Measurements from ENCODE around the gene BBS2.
A peak's percentile ranks its signal among the peaks of the same experiment; 100 is the strongest.

Gene BBS2

GRCh38 chr16:56475201-56475600 lies 44.6 kb downstream of the BBS2 start:
- no peak for DNase-seq

DNA sequence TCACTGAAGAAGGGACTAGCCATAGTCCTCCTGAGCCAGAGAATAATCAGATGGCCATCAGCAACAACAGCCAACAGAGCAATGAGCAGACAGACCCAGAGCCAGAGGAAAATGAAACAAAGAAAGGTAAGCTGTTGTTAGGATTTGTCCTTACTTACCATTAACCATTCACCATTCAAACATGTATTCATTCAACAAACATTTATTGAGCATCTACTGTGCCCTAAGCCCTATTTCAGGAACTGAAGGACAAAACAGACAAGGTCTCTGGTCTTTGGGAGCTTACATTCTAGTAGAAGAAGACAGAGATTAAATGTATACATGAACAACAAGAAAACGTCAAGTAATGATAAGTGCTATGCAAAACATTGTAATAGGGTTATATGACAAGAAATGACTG lies 49.2 kb downstream of the BBS2 start:
- DNase-seq: no peak

- no peak for DNase-seq
These were observed 49.6 kb downstream of the BBS2 start for GRCh38 chr16:56470232-56470631.

DNA sequence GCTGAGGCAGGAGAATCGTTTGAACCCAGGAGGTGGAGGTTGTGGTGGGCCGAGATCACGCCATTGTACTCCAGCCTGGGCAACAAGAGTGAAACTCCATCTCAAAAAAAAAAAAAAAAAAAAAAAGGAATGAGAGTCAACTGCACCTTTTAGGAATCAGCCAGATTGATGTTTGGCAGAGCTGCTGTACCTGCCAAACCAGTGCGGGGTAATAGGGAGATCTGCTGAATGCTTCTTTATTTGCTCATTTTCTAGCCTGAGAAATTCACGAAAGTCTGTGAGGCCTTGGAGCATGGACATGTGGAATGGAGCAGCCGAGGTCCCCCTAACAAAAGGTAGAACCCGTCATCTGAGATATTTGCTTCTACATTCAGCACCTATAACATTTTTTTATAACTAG lies 50.1 kb downstream of the BBS2 start:
- no peak for DNase-seq

- no peak for DNase-seq
These were observed 51.0 kb downstream of the BBS2 start for GRCh38 chr16:56468800-56469199.

DNA sequence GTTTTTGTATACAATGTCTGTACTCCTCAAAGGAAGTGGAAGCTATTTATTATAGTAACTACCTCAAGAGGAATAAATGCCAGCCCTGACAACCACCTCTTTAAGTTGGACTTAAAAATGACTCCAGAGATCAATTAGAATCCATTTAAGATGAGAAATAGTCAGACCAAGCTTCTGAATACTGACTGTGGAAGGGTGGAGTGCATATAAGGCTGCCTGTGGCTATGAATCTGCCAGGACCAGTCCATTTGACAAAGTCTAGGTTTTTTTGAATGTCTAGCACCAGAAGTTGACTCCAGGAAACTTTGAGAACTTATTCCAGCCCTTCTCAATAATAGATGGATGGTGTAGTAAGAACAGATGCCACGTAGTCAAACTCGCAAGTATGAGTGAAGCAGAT lies 53.5 kb downstream of the BBS2 start:
- no peak for DNase-seq

DNA sequence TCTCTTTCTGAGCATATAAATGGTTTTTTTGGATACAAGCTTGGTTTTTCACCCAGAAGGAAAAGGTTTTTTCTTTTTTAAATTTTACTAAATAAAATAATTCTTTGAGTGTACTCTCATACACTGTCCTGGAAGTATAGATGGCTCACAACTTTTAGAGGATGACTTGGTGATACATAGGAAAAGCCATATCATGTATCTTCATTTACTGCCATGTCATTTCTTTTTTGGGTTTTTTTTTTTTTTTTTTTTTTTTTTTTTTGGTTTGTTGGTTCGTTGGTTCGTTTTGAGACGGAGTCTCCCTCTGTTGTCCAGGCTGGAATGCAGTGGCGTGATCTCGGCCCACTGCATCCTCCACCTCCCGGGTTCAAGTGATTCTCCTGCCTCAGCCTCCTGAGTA lies 56.7 kb downstream of the BBS2 start:
- DNase-seq: no peak

DNA sequence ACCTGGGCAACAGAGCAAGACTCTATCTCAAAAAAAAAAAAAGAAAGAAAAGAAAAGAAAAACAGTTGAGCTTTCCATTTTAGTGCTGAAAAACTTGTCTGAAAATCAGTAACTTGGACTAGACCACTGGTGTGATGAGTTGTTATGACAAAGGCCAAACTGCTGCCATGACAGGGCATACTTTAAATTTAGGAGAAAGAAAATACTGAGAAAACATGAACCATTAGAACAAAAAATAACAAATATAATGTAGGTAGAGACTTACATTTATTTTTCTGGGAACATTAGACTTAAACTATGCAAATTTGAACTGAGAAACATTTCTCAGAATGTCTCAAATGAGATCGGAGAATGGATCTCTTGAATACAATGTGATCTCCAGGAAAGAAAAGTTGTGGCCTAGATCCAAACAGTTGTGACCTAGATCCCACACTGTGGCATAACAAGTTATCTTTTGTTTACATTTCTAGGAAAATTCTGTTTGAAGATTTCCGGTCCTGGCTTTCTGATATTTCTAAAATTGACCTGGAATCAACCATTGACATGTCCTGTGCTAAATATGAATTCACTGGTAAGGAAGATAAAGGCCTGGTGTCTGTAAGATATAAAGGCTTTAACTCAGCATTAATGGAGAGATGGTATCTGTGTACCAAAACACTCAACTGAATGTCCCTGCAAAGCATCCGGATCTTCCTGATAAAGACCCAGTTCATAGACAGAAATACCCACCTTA lies 57.6 kb downstream of the BBS2 start:
- DNase-seq: no peak

DNA sequence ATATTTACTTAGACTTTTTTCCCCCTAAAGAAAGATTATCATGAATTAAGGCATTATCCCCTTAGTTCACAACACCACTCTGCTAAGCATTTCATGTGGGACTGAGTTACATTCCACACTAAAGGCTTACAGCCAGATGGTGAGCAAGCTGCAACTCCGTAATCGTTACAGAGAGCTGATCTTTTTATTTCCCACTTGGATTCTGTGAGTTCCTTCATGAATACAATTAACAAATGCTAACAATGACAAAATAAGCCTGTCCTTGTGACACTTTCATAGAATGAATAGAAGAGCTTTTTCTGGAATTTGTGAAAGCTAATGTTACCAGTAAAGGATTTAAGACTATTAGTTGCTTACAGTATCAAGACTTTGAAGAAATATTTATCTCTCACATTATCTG lies 59.7 kb downstream of the BBS2 start:
- DNase-seq: no peak

- no peak for DNase-seq
These were observed 61.8 kb downstream of the BBS2 start for GRCh38 chr16:56457927-56458470.

GRCh38 chr16:56451753-56452689 lies 67.8 kb downstream of the BBS2 start:
- DNase-seq: peak; percentile 41

GRCh38 chr16:56450986-56451752 lies 68.7 kb downstream of the BBS2 start, which contains the start of the genes NUDT21 and OGFOD1:
TSS of gene NUDT21 (minus strand) at chr16:56451332. CDS start at chr16:56451202, 130 bp downstream.
TSS of gene OGFOD1 (plus strand) at chr16:56451554. CDS start at chr16:56451613, 59 bp downstream.
- DNase-seq: peak; percentile 98

DNA sequence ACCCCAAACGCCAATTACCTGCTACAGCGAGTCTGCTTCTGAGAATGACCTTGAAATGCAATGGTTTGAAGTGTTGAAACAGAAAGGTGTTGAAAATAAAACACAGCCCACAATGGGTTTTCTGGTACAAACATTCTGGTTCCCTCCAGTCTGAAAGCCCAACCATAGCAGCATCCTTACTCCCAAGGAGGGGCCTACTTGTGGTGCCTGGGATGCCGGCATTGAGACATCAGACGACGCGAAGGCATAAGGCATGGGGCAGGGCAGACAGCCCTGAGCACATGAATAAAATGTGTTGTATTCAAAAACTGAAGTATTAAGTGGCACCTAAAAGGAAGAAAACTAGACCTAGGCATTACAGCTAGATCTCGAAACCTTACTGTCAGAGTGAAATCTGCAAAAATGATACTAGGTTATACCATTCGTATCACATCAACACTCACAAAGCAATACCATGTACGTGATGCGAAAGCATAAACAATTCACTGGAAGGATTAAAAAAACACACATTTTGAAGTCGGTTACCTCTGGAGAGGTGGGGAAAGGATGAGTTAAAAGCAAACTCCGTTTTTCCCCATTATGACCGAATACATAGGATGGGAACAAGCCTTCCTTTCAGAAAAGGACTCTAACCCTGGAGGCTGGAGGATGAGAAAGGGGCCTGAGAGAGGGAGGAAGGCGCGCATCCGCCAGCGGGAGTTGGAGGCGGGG lies 69.4 kb downstream of the BBS2 start:
- DNase-seq: peak; percentile 14

GRCh38 chr16:56448005-56448404 lies 71.8 kb downstream of the BBS2 start:
- no peak for DNase-seq

DNA sequence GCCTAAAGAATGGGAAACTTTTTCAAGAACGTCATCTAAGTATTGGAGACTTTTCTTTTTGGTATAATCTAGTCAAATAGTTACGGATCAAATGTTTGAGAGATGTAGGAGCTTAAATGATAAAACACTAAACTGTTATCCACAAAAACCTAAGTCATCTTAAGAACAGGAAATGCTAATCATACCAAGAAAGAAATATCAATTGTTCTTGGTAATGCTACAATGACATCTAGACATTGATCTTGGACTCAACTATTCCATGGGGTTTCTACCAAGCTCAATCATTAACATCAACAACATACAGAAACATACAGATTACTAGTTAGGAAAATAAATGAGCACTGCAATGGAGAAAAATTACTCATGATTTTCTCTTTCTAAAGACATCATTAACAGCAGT lies 72.5 kb downstream of the BBS2 start:
- DNase-seq: no peak

DNA sequence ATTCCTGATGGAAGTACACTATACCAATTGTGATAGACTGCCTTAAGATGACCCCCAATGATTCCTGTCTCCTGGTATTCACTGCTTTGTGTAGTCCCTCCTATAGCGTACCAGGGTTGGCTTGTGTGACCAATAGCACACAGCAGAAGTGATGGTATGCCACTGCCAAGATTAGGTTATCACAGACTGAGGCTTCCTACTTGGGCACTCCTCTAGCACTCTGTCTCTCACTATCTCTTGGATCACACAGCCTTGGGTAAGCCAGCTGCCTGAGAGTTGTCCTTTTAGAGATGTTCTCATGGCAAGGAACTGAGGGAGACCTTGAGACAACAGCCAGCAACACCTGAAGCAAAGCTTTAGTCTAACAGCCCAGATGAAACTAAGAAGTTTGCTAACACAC lies 81.8 kb downstream of the BBS2 start:
- DNase-seq: no peak

- no peak for DNase-seq
These were observed 83.6 kb downstream of the BBS2 start for GRCh38 chr16:56436258-56436657.
